ENCODE measurements around the gene CDH2.

CDH2 gene

DNA sequence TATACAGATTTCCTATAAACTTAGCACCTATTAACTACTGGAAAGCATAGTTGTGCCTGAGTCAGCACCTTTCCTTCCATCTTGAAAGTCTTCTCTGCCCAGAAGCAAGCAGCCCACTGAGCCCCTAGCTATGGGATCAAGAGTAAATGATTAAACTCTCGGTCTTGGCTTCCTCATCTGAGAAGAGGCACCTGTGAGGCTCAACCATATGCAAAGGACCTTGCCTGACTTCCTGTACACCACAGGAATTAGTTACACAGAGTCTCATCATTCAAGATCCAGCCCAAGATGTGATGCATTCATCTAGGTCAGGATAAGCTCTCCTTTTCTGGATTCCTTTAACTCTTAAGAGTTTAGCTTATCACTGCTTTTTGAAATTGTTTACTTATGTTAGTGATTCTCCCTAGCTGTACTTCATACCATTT lies 96.0 kb downstream of the CDH2 start:
- no peak for DNase-seq

DNA sequence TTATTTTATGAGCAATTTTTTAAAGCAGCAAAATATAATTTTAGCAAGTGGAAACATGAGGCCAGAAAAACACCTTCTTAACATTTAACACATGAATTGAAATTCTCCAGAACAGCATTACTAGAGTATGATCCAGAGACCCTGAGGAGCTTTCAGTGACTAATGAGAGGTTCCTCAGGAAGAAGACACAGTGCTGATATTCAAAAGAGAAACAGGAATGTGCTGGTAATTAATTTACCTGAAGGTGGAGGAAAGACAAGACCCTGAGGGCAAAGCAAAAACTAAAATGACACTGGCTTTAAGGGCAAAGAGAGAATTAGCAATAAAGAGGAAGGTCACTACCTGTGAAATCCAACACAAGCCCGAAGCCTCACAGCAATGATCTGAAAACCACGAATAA lies 97.0 kb downstream of the CDH2 start:
- no peak for DNase-seq

DNA sequence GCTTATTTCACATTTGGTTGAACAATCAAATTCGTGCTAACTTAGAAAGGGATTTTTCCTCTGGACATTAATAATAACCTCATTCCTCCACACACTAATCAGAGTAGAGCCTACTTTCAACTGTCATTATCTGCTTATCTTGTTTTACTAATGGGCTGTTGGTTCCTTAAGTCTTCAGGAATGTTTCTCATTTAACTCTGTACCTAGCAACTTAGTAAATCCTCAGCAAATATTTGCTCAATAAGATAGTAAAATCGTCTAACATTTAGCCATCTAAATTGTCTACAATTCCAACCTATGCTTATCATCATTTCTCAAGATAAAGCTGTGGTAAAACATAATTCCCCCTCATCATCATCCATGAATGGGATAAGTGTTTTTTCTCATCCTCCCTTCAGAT lies 98.1 kb downstream of the CDH2 start:
- no peak for DNase-seq

DNA sequence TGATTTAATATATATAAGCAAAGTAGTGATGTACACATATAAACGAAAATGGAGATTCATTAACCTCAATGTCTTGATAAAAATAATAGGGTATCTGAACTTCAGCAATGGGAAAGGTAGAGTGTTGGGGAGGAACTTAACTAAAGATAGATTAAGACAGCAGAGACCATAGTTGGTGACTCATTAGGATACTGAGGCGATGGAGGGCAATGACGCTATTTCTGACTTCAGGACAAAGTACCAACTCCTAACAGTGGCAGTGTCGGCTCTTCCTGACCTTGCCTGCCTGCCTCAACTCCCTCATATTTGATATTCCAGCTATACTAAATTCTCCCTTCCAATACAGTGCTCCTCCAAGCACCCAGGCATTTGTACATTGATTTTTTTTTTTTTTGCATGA lies 98.6 kb downstream of the CDH2 start:
- no peak for DNase-seq

DNA sequence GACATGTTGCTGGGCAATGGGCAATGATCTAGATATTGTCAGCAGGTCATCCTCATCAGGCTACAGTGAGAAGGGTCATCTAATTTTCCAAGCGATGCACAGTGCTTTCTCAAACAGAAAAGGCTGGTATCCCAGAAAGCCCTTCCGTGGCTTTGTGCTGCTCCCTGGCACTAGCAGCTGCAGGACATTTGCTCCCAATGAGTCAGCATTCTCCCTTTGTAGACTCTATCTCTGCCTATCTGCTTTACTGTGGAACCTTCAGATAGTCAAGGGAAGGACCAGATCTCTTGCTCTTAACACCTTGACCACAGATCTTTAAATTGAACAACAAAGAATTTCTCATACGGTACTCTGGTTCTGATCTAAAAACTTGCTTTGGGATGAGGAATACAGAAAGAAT lies 101.4 kb downstream of the CDH2 start:
- DNase-seq, result no peak

DNA sequence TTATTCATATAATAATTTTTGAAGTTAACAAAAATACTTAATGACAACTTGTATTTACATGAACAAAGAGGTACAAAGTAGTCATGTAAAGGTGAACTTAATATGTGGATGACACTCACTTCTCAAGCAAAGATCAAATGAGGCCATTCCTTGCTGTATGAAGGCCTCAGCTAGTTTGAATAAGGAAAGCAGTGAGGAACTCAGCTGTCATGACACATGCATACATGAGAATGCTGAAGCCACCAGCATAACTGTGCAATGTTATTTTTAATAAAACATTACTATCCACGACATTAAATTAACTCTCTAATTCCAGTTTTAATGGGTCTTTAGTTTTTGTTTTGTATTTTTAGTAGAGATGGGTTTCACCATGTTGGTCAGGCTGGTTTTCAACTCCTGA lies 102.9 kb downstream of the CDH2 start:
- no peak for DNase-seq

DNA sequence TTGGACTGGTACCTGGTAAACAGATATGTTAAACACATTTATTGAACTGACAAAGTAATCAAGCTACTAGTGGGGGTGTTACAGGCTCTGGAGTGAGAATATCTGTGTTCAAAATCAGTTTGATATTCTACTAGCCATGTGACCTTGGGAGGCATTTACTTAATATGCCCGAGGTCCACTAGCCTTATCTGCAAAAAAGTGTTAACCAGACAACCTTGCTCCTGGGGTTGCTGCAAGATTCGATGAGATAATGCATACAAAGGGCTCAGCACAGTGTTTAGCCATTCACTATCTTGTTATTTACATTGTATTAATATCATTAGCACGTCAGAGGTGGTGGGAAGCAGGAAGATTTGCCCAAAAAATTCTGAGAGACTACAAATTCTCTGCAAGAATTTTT lies 103.3 kb downstream of the CDH2 start:
- no peak for DNase-seq

DNA sequence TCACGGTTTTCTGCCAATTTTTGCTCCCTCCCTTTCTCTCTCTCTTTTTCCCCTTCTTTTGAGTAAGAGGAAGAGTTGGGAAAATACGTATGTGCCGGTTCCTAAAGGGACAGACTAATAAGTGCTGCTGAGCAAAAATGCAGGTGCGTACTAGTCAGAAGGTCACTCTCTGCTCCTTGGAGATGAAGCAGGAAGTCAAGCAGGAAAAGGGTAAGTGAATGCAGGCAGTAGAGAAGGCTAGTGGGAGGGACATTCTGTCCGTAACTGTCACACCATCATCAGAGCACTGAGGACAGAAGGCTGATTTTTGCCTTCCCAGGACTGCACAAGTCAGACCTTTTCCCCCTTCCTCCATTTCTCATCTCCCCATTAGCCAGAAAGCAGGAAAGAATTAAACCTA lies 105.7 kb downstream of the CDH2 start:
- DNase-seq, result no peak

DNA sequence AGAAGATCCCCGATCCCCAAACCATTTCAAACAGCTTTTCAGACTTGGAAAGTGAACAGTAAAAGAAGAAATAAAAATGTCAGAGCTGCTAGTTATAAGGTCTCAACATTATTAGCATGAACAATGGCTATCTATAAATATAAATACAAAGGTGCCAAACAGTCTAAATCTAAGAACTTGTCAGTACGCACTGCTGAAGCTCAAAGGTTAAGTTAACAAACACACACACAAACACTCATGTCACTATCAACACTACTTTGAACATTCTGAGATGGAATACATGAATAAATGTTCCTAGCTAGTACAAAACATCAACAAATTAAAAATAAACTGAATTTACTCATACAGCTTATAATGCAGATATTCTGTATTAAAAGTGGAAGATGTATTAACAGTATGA lies 108.7 kb downstream of the CDH2 start:
- no peak for DNase-seq

DNA sequence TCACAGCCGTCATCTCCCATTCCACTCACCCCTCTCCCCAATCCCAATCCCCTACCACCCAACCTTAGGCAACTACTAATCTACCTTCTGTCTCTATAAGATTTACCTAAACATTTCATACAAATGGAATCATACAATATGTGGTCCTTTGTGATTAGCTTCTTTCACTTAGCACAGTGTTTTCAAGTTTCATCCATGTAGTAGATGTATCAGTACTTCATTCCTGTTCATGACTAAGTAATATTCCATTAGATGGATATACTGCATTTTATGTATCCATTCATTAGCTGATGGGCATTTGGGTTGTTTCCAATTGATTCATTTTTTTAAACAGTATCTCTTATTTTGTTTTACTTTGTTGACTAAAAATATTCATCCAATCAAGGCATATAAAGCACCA lies 109.6 kb downstream of the CDH2 start:
- no peak for DNase-seq

DNA sequence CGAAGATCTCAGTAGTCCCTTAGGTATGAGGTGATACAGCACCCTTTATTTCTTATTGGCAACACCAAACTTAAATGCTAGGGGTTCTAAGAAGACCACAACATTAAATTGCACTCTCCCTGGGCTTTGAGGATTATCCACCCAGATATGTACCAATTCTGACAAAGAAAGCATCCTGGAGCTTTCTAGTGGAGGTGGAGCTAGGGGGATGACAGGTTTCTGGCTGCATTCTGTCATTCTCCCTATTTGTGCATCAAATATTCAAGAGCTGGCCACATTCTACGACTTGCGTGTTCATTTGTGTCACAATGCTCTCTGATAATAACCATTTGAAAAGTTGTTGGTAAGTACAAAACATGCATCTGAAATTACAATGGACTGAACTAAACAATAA lies 111.1 kb downstream of the CDH2 start:
- DNase-seq, result no peak

DNA sequence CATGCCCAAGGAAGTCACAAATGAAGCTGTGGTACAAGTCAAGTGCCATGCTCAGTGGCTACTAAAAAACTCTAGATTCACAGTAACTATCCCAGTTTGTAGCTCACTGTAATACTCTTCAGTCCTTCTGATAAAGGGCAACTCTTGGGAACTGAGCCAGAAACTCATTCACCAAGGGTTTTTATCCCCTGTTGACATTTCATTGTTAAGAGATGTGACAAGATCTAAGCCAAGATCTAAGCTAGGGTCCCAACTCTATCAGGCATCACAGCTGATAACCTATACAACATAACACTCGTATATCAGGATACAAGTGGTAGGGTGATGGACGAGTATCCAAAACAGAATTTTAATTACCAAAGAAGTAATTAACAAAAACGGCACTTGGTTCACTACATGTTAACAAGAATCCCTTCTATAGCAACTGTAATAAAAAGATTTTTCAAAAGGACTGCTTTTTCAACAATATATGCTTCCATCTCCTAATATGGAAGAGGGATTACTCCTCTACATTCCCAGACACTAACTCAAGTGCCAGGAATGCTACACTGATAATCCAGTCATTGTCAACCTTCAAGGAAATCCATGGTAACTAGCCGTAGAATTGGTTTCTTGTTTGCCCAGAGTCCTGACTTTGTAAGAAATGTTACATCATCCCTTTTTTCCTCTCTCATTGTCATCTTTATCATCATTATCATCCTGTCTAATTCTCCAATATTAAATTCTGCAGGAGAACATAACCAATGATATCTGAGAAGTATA lies 111.7 kb downstream of the CDH2 start:
- no peak for DNase-seq

DNA sequence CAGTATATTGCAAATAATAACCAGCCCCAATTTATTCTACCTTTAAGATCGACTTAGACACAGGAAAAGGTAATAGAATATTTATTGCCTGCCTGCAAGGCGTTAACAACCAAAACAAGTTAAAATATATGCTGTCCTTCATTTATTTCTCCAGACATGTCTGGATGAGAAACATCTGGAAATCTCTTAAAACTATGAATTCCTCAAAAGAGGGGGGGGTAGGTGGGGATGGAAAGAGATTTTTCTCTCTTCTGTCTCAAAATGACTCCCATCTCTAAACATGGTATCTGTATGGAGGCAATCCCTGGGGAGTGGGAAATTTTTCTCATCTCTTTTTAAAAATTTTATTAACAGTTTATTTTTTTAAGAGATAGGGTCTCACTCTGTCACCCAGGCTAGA lies 113.0 kb downstream of the CDH2 start:
- DNase-seq, result no peak

DNA sequence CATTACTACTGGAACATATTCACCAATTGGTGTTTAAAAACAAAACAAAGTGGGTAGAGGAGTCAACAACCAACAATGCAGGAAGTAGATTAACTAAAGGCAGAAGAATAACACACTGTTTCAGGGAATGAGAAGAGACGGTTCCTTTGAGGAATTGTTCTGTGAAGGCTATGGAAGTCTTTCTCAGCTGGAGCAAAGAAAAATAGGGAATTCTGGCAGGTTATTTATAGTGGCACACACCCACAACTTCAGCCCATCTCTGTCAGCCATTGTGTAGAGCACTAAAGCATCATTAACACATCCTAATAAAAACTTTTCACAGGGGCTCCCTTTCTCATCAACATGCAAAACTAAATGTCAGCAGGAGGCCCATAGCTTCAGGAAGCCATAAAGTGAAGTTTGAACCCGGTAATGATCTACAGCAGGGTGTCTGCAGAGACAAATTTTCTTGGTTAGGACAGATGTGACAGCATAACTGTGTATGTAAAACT lies 113.6 kb downstream of the CDH2 start:
- no peak for DNase-seq

DNA sequence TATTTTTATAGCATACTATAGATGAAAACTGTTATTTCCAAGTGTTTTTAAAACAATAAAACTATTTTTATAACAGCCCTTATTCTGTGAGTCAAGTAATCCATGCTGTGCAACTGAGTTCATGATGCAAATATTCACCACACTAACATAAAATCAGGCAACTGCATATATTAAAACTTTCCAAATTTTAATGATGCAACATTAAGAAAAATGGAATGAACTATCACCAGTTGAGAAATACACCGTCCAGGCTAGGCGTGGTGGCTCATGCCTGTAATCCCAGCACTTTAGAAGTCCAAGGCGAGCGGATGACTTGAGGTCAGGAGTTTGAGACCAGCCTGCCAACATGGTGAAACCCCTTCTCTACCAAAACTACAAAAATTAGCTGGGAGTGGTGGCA lies 114.5 kb downstream of the CDH2 start:
- DNase-seq, result no peak

DNA sequence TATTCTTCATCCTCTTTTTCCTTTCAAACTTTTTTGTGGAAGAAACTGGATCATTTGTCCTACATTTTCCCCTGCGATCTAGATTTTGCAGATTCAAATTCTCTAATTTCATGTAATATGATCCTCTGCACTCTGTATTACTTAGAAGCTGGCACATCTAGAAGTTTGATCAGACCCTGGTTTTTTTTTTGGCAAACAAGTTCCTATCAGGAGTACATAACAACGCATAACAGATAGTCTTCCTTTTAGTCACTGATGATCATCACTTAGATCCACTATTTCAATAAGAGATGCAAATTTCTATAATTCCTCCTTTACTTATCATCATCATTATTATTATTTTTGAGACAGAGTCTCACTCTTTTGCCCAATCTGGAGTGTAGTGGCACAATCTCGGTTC lies 117.1 kb downstream of the CDH2 start:
- no peak for DNase-seq

DNA sequence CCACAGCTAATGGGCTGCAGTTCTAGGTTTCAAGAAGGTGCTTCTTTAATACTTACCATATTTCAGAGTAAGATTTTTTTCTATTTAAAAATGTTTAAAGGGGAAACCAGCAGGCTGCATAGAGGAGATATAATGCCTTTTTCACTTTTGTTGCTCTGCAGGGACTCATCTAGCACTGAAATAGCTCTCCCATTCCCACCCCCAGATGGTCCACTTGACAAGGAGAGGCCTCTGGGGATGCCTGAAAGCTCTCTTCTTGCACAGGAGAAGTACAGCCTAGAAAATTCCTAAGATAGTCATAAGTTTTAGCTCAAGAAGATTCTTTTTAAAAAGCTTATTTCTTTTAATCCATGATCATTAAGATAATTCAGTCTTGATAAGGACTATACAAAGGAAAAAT lies 126.4 kb downstream of the CDH2 start:
- DNase-seq, result no peak

DNA sequence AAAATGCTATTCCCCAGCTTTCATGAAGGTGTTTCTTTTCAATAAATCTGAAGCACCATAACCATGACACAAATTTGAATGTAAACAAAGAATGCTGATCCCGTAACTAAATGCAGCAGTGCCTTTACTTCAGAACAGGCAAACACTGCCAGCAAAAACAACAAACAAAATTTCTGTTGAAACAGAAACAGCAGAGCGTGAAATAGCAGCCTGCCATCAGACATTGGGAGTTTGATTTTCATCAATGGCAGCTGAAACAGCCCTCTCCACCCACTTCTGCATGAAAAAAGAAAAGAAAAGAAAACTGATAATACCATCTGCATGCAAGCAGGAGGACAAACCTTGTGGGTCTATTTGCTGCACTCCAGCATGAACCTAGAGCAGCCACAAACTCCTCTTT lies 128.3 kb downstream of the CDH2 start:
- DNase-seq, result no peak

DNA sequence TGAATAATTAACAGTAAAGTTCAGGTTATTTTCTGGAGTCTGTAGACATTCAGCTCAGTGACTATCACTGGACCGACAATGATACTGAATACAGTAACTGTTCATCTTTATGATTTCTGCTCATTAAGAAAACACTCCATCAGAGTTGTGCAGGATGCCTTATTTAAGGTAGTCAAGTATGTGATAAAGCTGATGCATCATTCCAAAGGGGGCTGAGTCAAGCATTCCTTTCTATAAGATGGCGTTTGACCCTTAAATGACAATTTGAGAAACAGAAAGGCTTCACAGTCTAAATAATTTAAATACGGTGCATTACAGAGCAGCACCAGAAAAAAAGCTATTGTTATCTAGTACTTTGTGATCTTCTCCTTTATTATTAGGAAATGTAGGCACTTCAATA lies 131.1 kb downstream of the CDH2 start:
- DNase-seq, result no peak

DNA sequence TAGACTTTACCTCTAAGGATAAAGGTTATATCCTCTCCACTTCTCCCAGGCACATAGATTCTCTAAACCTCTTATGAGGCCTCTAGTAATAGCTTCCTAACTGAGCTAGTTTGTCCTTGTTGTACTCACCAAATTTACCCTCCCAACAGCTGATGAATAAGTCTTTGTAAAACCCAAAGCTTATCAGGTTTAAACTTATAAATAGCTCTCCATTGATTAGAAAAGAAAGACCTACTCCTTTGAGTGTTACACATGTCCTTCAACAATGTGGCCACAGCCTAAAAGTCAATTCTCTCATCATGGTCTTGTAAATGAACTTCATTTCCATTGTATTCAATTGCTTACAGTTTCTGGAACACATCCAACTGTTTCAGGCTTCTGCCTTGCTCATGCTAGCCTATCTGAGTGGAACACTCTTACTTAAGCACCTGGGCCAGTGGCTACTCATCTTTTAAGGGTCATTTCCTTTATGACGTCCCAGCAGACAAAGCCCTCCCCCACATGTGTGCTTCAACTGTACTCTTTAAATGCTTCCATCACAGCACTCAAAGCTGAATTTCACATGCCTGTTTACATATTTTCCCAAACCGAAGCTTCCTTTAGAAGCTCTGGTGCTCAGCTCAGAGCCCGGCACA lies 131.6 kb downstream of the CDH2 start:
- no peak for DNase-seq

DNA sequence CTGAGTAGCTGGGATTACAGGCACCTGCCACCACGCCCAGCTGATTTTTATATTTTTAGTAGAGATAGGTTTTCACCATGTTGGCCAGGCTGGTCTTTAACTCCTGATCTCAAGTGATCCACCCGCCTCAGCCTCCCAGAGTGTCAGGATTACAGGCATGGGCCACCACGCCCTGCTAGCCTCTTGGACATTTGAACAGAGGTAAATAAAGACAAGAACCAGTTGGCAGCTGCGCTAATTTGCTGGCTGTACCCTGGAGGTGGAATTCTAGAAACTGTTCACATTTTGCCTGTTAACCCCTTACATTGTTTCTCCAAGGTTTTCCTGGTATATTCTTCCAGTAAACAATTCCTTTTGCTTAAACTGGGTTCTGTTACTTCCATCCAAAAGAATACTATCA lies 132.9 kb downstream of the CDH2 start:
- DNase-seq, result no peak

DNA sequence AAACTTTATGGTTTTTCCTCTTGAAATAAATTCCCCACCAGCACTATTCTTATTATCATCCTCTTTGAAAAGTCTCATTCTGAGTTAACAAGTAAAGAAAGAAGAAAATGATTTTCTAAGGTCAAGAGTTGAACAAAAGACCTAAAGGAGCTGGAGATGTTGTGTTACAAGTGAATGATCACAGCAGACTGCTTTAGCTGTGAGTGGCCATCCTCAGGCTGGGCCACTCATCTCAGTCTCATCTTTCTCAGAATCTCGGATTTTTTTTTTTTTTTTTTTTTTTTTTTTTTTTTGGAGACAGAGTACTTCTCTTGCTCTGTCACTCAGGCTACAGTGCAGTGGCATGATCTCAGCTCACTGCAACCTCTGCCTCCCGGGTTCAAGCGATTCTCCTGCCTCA lies 133.3 kb downstream of the CDH2 start:
- no peak for DNase-seq

DNA sequence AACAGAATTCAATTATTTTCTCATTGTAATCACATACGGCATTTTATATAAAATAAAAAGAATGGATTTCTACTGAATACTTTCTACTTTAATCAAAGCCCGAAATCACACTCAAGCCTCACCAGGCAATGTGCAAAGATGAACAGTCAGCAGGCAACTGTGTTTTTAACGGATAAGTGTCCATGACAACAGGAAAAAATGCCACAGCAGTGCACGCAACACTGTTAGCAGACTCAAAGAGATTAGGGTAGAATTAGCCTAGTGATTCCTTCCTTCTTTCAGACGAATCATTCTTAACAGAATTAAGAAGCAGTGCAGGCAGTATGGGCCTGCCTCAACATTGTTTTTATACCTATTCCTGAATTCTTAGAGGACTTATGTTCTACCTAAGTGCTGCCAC lies 135.6 kb downstream of the CDH2 start:
- no peak for DNase-seq

DNA sequence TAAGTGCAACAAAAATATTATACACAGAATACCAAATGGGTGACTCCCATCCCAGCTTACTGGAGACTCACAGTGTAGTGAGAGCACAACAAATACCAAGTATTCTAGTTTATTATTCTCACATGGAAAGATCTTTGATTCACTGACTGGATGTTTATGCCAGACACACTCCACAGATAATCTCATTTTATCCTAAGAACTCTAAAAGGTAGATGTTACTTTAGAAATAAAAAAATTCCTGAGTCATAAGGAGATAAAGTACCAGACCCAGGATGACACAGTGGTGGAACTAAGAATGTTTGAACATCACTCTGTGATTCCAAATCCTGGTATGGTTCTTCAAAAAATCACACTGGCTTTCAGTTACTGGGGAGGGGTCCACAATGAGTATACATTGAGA lies 136.2 kb downstream of the CDH2 start:
- DNase-seq, result no peak

DNA sequence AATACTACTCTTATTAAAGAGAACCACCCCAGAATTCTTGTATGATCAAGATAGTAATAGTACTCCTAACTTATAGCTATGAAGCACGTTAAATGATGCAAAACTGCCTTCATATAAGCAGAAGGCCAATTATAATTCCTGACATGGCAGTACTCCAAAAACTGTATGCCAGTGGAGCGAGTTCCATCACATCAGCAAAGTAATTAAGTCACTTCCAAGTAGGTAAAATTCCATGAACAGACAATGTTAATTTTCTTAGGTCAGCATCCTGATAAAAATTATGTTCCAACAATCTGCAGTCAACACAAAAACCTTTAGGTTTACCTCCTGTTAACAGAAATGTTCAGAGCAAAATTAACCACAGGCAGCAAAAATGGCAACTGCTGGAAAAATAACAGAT lies 136.7 kb downstream of the CDH2 start:
- no peak for DNase-seq
